ENCODE results near the gene LANCL1.
"Not testable (repeated sequence)": the region's sequence is repeated elsewhere in the genome, so short reads cannot be mapped to it uniquely, and the experiment has no call there.

Gene LANCL1

GRCh38 chr2:210458395-210458794 is 18.2 kb downstream of the LANCL1 start:
- no peak for DNase-seq

- no peak for DNase-seq
These were observed 20.0 kb downstream of the LANCL1 start for GRCh38 chr2:210456571-210456970.

- DNase-seq, result no peak
These were observed 22.2 kb downstream of the LANCL1 start for GRCh38 chr2:210454336-210454735.

GRCh38 chr2:210452194-210452593 is 24.4 kb downstream of the LANCL1 start:
- no peak for DNase-seq

- not testable (repeated sequence) for DNase-seq
These were observed 25.6 kb downstream of the LANCL1 start for GRCh38 chr2:210450942-210451341.

- DNase-seq, result no peak
These were observed 30.8 kb downstream of the LANCL1 start for GRCh38 chr2:210445732-210446131.

GRCh38 chr2:210445116-210445707 is 31.3 kb downstream of the LANCL1 start:
- no peak for DNase-seq

GRCh38 chr2:210443527-210443926 is 33.0 kb downstream of the LANCL1 start:
- DNase-seq, result no peak

GRCh38 chr2:210442878-210443277 is 33.7 kb downstream of the LANCL1 start:
- DNase-seq, result no peak

- no peak for DNase-seq
These were observed 34.1 kb downstream of the LANCL1 start for GRCh38 chr2:210442457-210442856.

GRCh38 chr2:210440206-210440605 is 36.4 kb downstream of the LANCL1 start:
- no peak for DNase-seq

- DNase-seq, result no peak
These were observed 41.1 kb downstream of the LANCL1 start for GRCh38 chr2:210435439-210435838.

GRCh38 chr2:210432633-210433032 is 43.9 kb downstream of the LANCL1 start:
- no peak for DNase-seq

GRCh38 chr2:210429403-210430137 is 47.0 kb downstream of the LANCL1 start:
- DNase-seq, result no peak

- DNase-seq, result no peak
These were observed 48.0 kb downstream of the LANCL1 start for GRCh38 chr2:210428393-210429179.

- DNase-seq, result not testable (repeated sequence)
These were observed 49.2 kb downstream of the LANCL1 start for GRCh38 chr2:210427309-210427708.

- DNase-seq, result no peak
These were observed 54.2 kb downstream of the LANCL1 start for GRCh38 chr2:210422366-210422765.

GRCh38 chr2:210421916-210422315 is 54.6 kb downstream of the LANCL1 start:
- DNase-seq, result no peak

- no peak for DNase-seq
These were observed 63.9 kb downstream of the LANCL1 start for GRCh38 chr2:210412660-210413059.

- no peak for DNase-seq
These were observed 66.0 kb downstream of the LANCL1 start for GRCh38 chr2:210410542-210410941.

GRCh38 chr2:210399440-210400041 is 77.0 kb downstream of the LANCL1 start:
- DNase-seq, result no peak

- no peak for DNase-seq
These were observed 84.1 kb downstream of the LANCL1 start for GRCh38 chr2:210392469-210392881.

GRCh38 chr2:210389856-210390255 is 86.7 kb downstream of the LANCL1 start:
- DNase-seq, result no peak
